Measurements from ENCODE around the gene CNTLN.
"Not testable (repeated sequence)": the region's sequence is repeated elsewhere in the genome, so short reads cannot be mapped to it uniquely, and the experiment has no call there.

The CNTLN gene

GRCh38 chr9:17488662-17489061, 353.8 kb downstream of the CNTLN start:
- DNase-seq (ENCODE audit: low read depth in 2 of 3, low spot score in 2 of 3): no peak

- no peak for DNase-seq (ENCODE audit: low read depth in 2 of 3, low spot score in 2 of 3)
These were observed 355.3 kb downstream of the CNTLN start for GRCh38 chr9:17490110-17490509.

GRCh38 chr9:17491780-17492179, 356.9 kb downstream of the CNTLN start:
- DNase-seq (ENCODE audit: low read depth in 2 of 3, low spot score in 2 of 3): no peak

- no peak for DNase-seq (ENCODE audit: low read depth in 2 of 3, low spot score in 2 of 3)
These were observed 368.4 kb downstream of the CNTLN start for GRCh38 chr9:17503196-17503595.

GRCh38 chr9:17509151-17509550, 374.3 kb downstream of the CNTLN start:
- no peak for DNase-seq (ENCODE audit: low read depth in 2 of 3, low spot score in 2 of 3)

- DNase-seq (ENCODE audit: low read depth in 2 of 3, low spot score in 2 of 3): no peak
These were observed 374.9 kb downstream of the CNTLN start for GRCh38 chr9:17509701-17510100.

GRCh38 chr9:17519761-17520160, 384.9 kb downstream of the CNTLN start:
- DNase-seq (ENCODE audit: low read depth in 2 of 3, low spot score in 2 of 3): no peak

GRCh38 chr9:17520268-17521064, 385.6 kb downstream of the CNTLN start:
- no peak for DNase-seq (ENCODE audit: low read depth in 2 of 3, low spot score in 2 of 3)

- DNase-seq (ENCODE audit: low read depth in 2 of 3, low spot score in 2 of 3): no peak
These were observed 386.4 kb downstream of the CNTLN start for GRCh38 chr9:17521100-17521855.

GRCh38 chr9:17526726-17527125, 391.9 kb downstream of the CNTLN start:
- DNase-seq (ENCODE audit: low read depth in 2 of 3, low spot score in 2 of 3): not testable (repeated sequence)

GRCh38 chr9:17528859-17529258, 394.0 kb downstream of the CNTLN start:
- DNase-seq (ENCODE audit: low read depth in 2 of 3, low spot score in 2 of 3): no peak

GRCh38 chr9:17531642-17532254, 396.9 kb downstream of the CNTLN start:
- no peak for DNase-seq (ENCODE audit: low read depth in 2 of 3, low spot score in 2 of 3)

- DNase-seq (ENCODE audit: low read depth in 2 of 3, low spot score in 2 of 3): no peak
These were observed 397.6 kb downstream of the CNTLN start for GRCh38 chr9:17532461-17532860.

- DNase-seq (ENCODE audit: low read depth in 2 of 3, low spot score in 2 of 3): no peak
These were observed 400.3 kb downstream of the CNTLN start for GRCh38 chr9:17535176-17535575.

- DNase-seq (ENCODE audit: low read depth in 2 of 3, low spot score in 2 of 3): no peak
These were observed 401.2 kb downstream of the CNTLN start for GRCh38 chr9:17536027-17536426.

GRCh38 chr9:17551023-17551422, 416.2 kb downstream of the CNTLN start:
- no peak for DNase-seq (ENCODE audit: low read depth in 2 of 3, low spot score in 2 of 3)

All from activated CD8-positive, alpha-beta memory T cell treated with anti-CD3 and anti-CD28 coated beads for 48 hours (primary cell).